HEK293 (cell line): ENCODE measurements around the gene KRTAP10-1.

Source experiments
- CTCF ChIA-PET: fragments of 350-600 bp; formaldehyde crosslinking; extraction: SDS; loops from one replicate; lab custom pipeline; 2021; ENCODE audit warnings: antibody characterized with exemption; lab: Yijun Ruan, JAX
- POLR2A ChIA-PET: fragments of 300-600 bp; formaldehyde crosslinking; extraction: SDS; loops from one replicate; lab custom pipeline; 2020; ENCODE audit warnings: antibody characterized with exemption, inconsistent platforms; lab: Yijun Ruan, JAX
- H3K27ac ChIP-seq: fragments of 200-500 bp; sonication (Bioruptor generic); 2 replicates; pipeline ENCODE4 v1.5.1; 2014; ENCODE audit warnings: low read depth, low read length, control low read depth, inconsistent platforms; ENCODE audit errors: extremely low read depth
- H3K36me3 ChIP-seq, 2 experiments: fragments of 200-500 bp in 1 of 2; sonication (Bioruptor generic) in 1 of 2; 1 replicate in 1 of 2; 2 replicates in 1 of 2; pipeline ENCODE4 v1.5.1; 2014 to 2017; ENCODE audit warnings: inconsistent platforms in 2 of 2, low read length in 2 of 2; ENCODE audit not compliant: control insufficient read depth in 2 of 2, insufficient read depth in 1 of 2
- H3K4me1 ChIP-seq: fragments of 200-500 bp; sonication (Bioruptor generic); 2 replicates; pipeline ENCODE4 v1.5.1; 2014; ENCODE audit warnings: mild to moderate bottlenecking, low read length, inconsistent platforms; ENCODE audit not compliant: control insufficient read depth, insufficient read depth
- H3K4me3 ChIP-seq: 2 replicates; pipeline ENCODE4 v1.5.1; 2011; ENCODE audit warnings: low read depth, mild to moderate bottlenecking, control low read depth, low read length, moderate library complexity
- H3K9me3 ChIP-seq: fragments of 200-500 bp; sonication (Bioruptor generic); 2 replicates; pipeline ENCODE4 v1.5.1; 2014; ENCODE audit warnings: low read depth, low read length, inconsistent platforms; ENCODE audit not compliant: control insufficient read depth, insufficient read depth
- GLI2 ChIP-seq: fragments of 450-650 bp; formaldehyde crosslinking; IDR thresholded peaks from 2 replicates; pipeline ENCODE4; 2017; ENCODE audit warnings: missing biosample characterization, missing genetic modification characterization, low read depth, borderline replicate concordance
- HIC1 ChIP-seq: fragments of 450-650 bp; formaldehyde crosslinking; IDR thresholded peaks from 2 replicates; pipeline ENCODE4 v1.5.1; 2016; ENCODE audit warnings: missing biosample characterization, missing genetic modification characterization
- SP7 ChIP-seq: fragments of 450-650 bp; formaldehyde crosslinking; IDR thresholded peaks from 2 replicates; pipeline ENCODE4 v1.5.1; 2016; ENCODE audit warnings: missing biosample characterization, missing genetic modification characterization
- TSHZ1 ChIP-seq: fragments of 450-650 bp; formaldehyde crosslinking; IDR thresholded peaks from 2 replicates; pipeline ENCODE4 v1.5.1; 2016; ENCODE audit warnings: missing biosample characterization, missing genetic modification characterization, borderline replicate concordance
- ZBTB1 ChIP-seq: fragments of 450-650 bp; formaldehyde crosslinking; IDR thresholded peaks from 2 replicates; pipeline ENCODE4 v1.5.1; 2016; ENCODE audit warnings: missing biosample characterization, missing genetic modification characterization
- ZBTB49 ChIP-seq: fragments of 450-650 bp; formaldehyde crosslinking; IDR thresholded peaks from 2 replicates; pipeline ENCODE4 v1.5.1; 2016; ENCODE audit warnings: missing biosample characterization, missing genetic modification characterization, low read depth
- ZNF112 ChIP-seq: fragments of 450-650 bp; formaldehyde crosslinking; IDR thresholded peaks from 2 replicates; pipeline ENCODE4 v1.5.0; 2017; ENCODE audit warnings: missing biosample characterization, missing genetic modification characterization
- ZNF362 ChIP-seq: fragments of 450-650 bp; formaldehyde crosslinking; IDR thresholded peaks from 2 replicates; pipeline ENCODE4 v1.5.1; 2016; ENCODE audit warnings: missing biosample characterization, missing genetic modification characterization
- ZNF394 ChIP-seq: fragments of 450-650 bp; formaldehyde crosslinking; IDR thresholded peaks from 2 replicates; pipeline ENCODE4 v1.5.1; 2016; ENCODE audit warnings: missing biosample characterization, missing genetic modification characterization, mild to moderate bottlenecking, moderate library complexity, borderline replicate concordance
- ZNF513 ChIP-seq: fragments of 450-650 bp; IDR thresholded peaks from 2 replicates; pipeline ENCODE4 v1.5.1; 2018; ENCODE audit warnings: missing biosample characterization, missing genetic modification characterization
- ZNF560 ChIP-seq: fragments of 450-650 bp; formaldehyde crosslinking; IDR thresholded peaks from 2 replicates; pipeline ENCODE4 v1.5.1; 2017; ENCODE audit warnings: missing biosample characterization, missing genetic modification characterization, borderline replicate concordance
- ZNF571 ChIP-seq: fragments of 450-650 bp; formaldehyde crosslinking; IDR thresholded peaks from 2 replicates; pipeline ENCODE4 v1.5.0; 2017; ENCODE audit warnings: missing biosample characterization, missing genetic modification characterization
- ZNF707 ChIP-seq: fragments of 450-650 bp; formaldehyde crosslinking; IDR thresholded peaks from 2 replicates; pipeline ENCODE4 v1.5.1; 2016; ENCODE audit warnings: missing biosample characterization, missing genetic modification characterization
- ZNF768 ChIP-seq: fragments of 450-650 bp; formaldehyde crosslinking; IDR thresholded peaks from 2 replicates; pipeline ENCODE4 v1.5.1; 2018; ENCODE audit warnings: missing biosample characterization, mild to moderate bottlenecking, missing genetic modification characterization
- ZNF843 ChIP-seq: fragments of 450-650 bp; formaldehyde crosslinking; IDR thresholded peaks from 2 replicates; pipeline ENCODE4 v1.5.1; 2016; ENCODE audit warnings: missing biosample characterization, missing genetic modification characterization

Gene KRTAP10-1

GRCh38 chr21:44547656-44548331 is 7.8 kb upstream of the KRTAP10-1 start:
- CTCF ChIA-PET = interaction anchor here (1.0 kb wide), 1 partner anchor 246 kb away, joined by 3 read pairs; no protein-coding TSS in a partner anchor
- H3K36me3 ChIP-seq = no peaks in the 10 kb centered on the region
- no peak overlapping the region for H3K4me3 ChIP-seq
- POLR2A ChIA-PET = no interaction called here
- no peaks in the 10 kb centered on the region for H3K9me3 ChIP-seq
- TF ChIP-seq GLI2 (tag by site-specific recombination) = no peak
- no peak for TF ChIP-seq ZBTB1 (tag by site-specific recombination)
- no peak for TF ChIP-seq ZNF112 (tag by site-specific recombination)
- no peak for TF ChIP-seq HIC1 (tag by site-specific recombination)
- TF ChIP-seq ZNF362 (tag by site-specific recombination) = no peak
- TF ChIP-seq ZNF394 (tag by site-specific recombination) = no peak
- TF ChIP-seq ZBTB49 (tag by site-specific recombination) = no peak
- no peak for TF ChIP-seq ZNF513
- no peak for TF ChIP-seq ZNF571 (tag by site-specific recombination)
- TF ChIP-seq TSHZ1 (tag by site-specific recombination) = no peak
- TF ChIP-seq ZNF560 (tag by site-specific recombination) = no peak
- no peak for TF ChIP-seq ZNF707 (tag by site-specific recombination)
- no peak for TF ChIP-seq ZNF768 (tag by site-specific recombination)
- no peak for TF ChIP-seq SP7 (tag by site-specific recombination)
- TF ChIP-seq ZNF843 (tag by site-specific recombination) = no peak
- no peak overlapping the region for H3K27ac ChIP-seq
- H3K4me1 ChIP-seq = no peaks in the 10 kb centered on the region
